ENCODE measurements around the gene FITM1.

FITM1 gene

GRCh38 chr14:24129410-24129998 lies 955 bp upstream of the FITM1 start:
- Histone ChIP-seq H4K20me1 (ENCODE audit: insufficient read depth, low read length) (no peaks in the 10 kb centered on the region), H3K9me3 (replicated peaks; ENCODE audit: insufficient read depth, low read length) (no peaks in the 10 kb centered on the region), H3K9me2 (replicated peaks; ENCODE audit: insufficient read depth, low read length) (no peaks in the 10 kb centered on the region), H3K4me3 (ENCODE audit: low read length) (no peak overlapping the region), H3F3A (ENCODE audit: insufficient read depth, low read length) (no peaks in the 10 kb centered on the region), H3K36me3 (replicated peaks; ENCODE audit: insufficient read depth, low read length) (no peaks in the 10 kb centered on the region), H3K27ac (ENCODE audit: low read length) (no peak overlapping the region), H3K9ac (ENCODE audit: low read length) (no peak overlapping the region), H3K27me3 (replicated peaks; ENCODE audit: insufficient read depth, low read length) (no peaks in the 10 kb centered on the region), H3K4me2 (ENCODE audit: low read depth, low read length) (no peak overlapping the region), H3K4me1 (ENCODE audit: low read length) (no peaks in the 10 kb centered on the region), H2AFZ (ENCODE audit: low read length) (no peak overlapping the region), H3K79me2 (ENCODE audit: low read length) (no peaks in the 10 kb centered on the region)
- TF ChIP-seq CTCF (IDR thresholded peaks at IDR 0.05; ENCODE audit: low read length), result no peak
- no peak for TF ChIP-seq EZH2phosphoT487 (IDR thresholded peaks at IDR 0.05; ENCODE audit: low read length)
- TF ChIP-seq EZH2 (optimal IDR thresholded peaks at IDR 0.05; ENCODE audit: low read depth, low read length), result no peak
- no peak for DNase-seq

GRCh38 chr14:24130717-24131548 lies 474 bp downstream of the FITM1 start:
- no peak overlapping the region for H2AFZ ChIP-seq (ENCODE audit: low read length)
- TF ChIP-seq EZH2 (optimal IDR thresholded peaks at IDR 0.05; ENCODE audit: low read depth, low read length) (no peak), EZH2phosphoT487 (IDR thresholded peaks at IDR 0.05; ENCODE audit: low read length) (no peak), CTCF (IDR thresholded peaks at IDR 0.05; ENCODE audit: low read length) (no peak)
- no peak overlapping the region for H3K4me3 ChIP-seq (ENCODE audit: low read length)
- H3K27ac ChIP-seq (ENCODE audit: low read length), result no peak overlapping the region
- no peaks in the 10 kb centered on the region for H3K27me3 ChIP-seq (replicated peaks; ENCODE audit: insufficient read depth, low read length)
- no peak for DNase-seq
- no peak overlapping the region for H3K9ac ChIP-seq (ENCODE audit: low read length)
- no peaks in the 10 kb centered on the region for H4K20me1 ChIP-seq (ENCODE audit: insufficient read depth, low read length)
- H3K4me2 ChIP-seq (ENCODE audit: low read depth, low read length), result no peak overlapping the region
- no peaks in the 10 kb centered on the region for H3K36me3 ChIP-seq (replicated peaks; ENCODE audit: insufficient read depth, low read length)
- no peaks in the 10 kb centered on the region for H3K79me2 ChIP-seq (ENCODE audit: low read length)
- H3K9me2 ChIP-seq (replicated peaks; ENCODE audit: insufficient read depth, low read length), result no peaks in the 10 kb centered on the region
- no peaks in the 10 kb centered on the region for H3K4me1 ChIP-seq (ENCODE audit: low read length)
- 0 out of 2 replicates have a peak, but pooled peaks cover 2% of the 10 kb centered on the region for H3F3A ChIP-seq (ENCODE audit: insufficient read depth, low read length)
- no peaks in the 10 kb centered on the region for H3K9me3 ChIP-seq (replicated peaks; ENCODE audit: insufficient read depth, low read length)

- no peak overlapping the region for H3K4me2 ChIP-seq (ENCODE audit: low read depth, low read length)
- no peaks in the 10 kb centered on the region for H3K9me3 ChIP-seq (replicated peaks; ENCODE audit: insufficient read depth, low read length)
- H3F3A ChIP-seq (ENCODE audit: insufficient read depth, low read length), result 0 out of 2 replicates have a peak, but pooled peaks cover 2% of the 10 kb centered on the region
- H4K20me1 ChIP-seq (ENCODE audit: insufficient read depth, low read length), result no peaks in the 10 kb centered on the region
- H2AFZ ChIP-seq (ENCODE audit: low read length), result no peak overlapping the region
- no peak overlapping the region for H3K4me3 ChIP-seq (ENCODE audit: low read length)
- no peak overlapping the region for H3K27ac ChIP-seq (ENCODE audit: low read length)
- H3K9ac ChIP-seq (ENCODE audit: low read length), result no peak overlapping the region
- no peak for DNase-seq
- no peaks in the 10 kb centered on the region for H3K27me3 ChIP-seq (replicated peaks; ENCODE audit: insufficient read depth, low read length)
- H3K36me3 ChIP-seq (replicated peaks; ENCODE audit: insufficient read depth, low read length), result no peaks in the 10 kb centered on the region
- no peaks in the 10 kb centered on the region for H3K4me1 ChIP-seq (ENCODE audit: low read length)
- TF ChIP-seq CTCF (IDR thresholded peaks at IDR 0.05; ENCODE audit: low read length) (no peak), EZH2phosphoT487 (IDR thresholded peaks at IDR 0.05; ENCODE audit: low read length) (no peak), EZH2 (optimal IDR thresholded peaks at IDR 0.05; ENCODE audit: low read depth, low read length) (no peak)
- peaks cover 6% of the 10 kb centered on the region for H3K79me2 ChIP-seq (ENCODE audit: low read length)
- H3K9me2 ChIP-seq (replicated peaks; ENCODE audit: insufficient read depth, low read length), result no peaks in the 10 kb centered on the region
These were observed 1.1 kb downstream of the FITM1 start for GRCh38 chr14:24131549-24131966.
